Body of pancreas (tissue), 4 donors: ENCODE data around the gene CD300E.

Experiments
- CTCF ChIP-seq, 7 experiments: fragments of 450-650 bp in 4 of 7; fragments of 200-600 bp in 3 of 7; sonication (generic) in 3 of 7; IDR thresholded peaks; one replicate each; pipeline ENCODE4 v1.5.1; 2016 to 2019; ENCODE audit warnings: antibody characterized with exemption in 7 of 7
- POLR2A ChIP-seq, 3 donors: fragments of 450-650 bp; IDR thresholded peaks; one replicate each; pipeline ENCODE4 v1.6.1; 2016; ENCODE audit warnings: antibody characterized with exemption in 3 of 3, mild to moderate bottlenecking in 2 of 3

GRCh38 chr17:74643826-74644225 lies 20.3 kb upstream of the CD300E start:
- TF ChIP-seq CTCF (IDR thresholded peaks at IDR 0.05) (no peak), POLR2A (IDR thresholded peaks at IDR 0.05) (no peak)
